Uterus (tissue), 2 donors: Measurements from ENCODE around the gene POU3F1.

Experiments used
- CTCF ChIP-seq, 4 experiments: fragments of 200-600 bp in 2 of 4; fragments of 450-650 bp in 2 of 4; sonication (generic) in 2 of 4; IDR thresholded peaks; one replicate each; pipeline ENCODE4 v1.5.1; 2016 to 2019; ENCODE audit warnings: antibody characterized with exemption in 4 of 4, mild to moderate bottlenecking in 2 of 4, moderate library complexity in 1 of 4
- POLR2A ChIP-seq, 2 donors: fragments of 450-650 bp; IDR thresholded peaks; one replicate each; pipeline ENCODE4 v1.6.1; 2016; ENCODE audit warnings: antibody characterized with exemption in 2 of 2, mild to moderate bottlenecking in 1 of 2, moderate library complexity in 1 of 2

GRCh38 chr1:38075191-38075590, 28.6 kb upstream of the POU3F1 start:
- TF ChIP-seq CTCF (IDR thresholded peaks at IDR 0.05) (no peak), POLR2A (IDR thresholded peaks at IDR 0.05) (no peak)
